ENCODE results near the gene HESX1.

HESX1 gene

DNA sequence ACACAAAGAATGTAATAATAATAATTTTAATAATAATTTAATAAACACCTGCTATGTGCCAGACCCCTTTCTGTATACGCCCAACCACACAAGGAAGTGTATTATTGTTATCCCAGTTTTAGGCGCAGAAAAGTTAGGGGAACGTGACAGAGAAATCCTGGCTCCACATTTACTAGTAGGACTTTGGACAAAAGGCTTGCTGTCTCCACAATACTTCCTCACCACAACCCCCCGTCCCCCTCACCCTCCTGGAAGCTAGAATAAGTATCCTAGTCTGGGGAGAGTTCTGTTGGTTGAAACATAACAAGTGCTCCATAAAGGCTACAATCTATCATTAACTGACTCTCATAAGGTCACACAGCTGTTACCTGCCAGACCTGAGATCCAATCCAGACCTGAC, 34.1 kb downstream of the HESX1 start:
- no peak for DNase-seq

DNA sequence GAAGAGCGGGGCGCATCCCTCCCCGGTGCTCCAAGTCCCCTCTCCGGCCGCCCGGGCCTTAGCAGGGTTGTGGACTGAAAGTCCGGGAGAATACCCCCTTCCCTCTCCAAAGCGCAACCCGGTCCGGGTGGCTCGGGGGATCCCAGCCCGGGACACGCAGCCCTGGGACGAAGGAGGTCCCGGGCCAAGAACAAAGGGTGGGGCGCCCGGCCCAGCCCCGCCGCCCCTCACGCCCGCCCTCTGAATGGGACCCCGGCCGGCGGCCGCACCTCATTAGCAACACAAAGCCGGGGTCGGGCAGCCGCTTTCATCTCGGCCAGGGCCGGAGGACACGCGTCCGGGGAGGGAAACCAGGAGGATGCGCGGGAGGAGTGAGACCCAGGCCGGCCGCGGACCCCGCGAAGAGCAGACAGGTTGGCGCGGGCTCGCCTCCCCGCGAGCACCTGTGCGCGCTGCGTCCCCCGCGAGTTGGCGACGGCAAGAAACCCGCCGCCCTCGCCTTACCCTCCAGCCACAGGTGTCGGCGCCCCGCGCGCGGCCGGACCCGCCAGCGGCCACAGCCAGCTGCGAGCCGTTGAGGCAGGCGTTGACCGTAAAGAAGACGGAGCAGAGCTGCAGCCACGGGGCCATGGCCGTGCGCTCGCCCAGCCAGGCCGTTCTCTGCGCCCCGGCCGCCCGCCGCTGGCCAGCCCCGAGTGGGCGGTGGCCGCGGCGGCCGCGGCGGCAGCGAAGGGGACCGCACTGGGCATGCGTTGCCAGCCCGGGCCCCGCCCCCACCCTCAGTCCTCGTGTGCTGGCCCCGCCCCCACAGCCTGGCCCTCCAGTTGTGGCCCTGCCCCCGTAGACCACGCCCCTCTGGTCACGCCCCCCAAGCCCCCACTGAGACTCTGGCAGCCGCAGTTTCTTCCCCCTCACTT, 34.9 kb downstream of the HESX1 start, which contains the start of gene IL17RD:
IL17RD (minus strand) TSS at position 697 of the 917 bp plus-strand sequence; CDS start at position 630, 67 bp downstream.
- DNase-seq = peak; percentile 39

DNA sequence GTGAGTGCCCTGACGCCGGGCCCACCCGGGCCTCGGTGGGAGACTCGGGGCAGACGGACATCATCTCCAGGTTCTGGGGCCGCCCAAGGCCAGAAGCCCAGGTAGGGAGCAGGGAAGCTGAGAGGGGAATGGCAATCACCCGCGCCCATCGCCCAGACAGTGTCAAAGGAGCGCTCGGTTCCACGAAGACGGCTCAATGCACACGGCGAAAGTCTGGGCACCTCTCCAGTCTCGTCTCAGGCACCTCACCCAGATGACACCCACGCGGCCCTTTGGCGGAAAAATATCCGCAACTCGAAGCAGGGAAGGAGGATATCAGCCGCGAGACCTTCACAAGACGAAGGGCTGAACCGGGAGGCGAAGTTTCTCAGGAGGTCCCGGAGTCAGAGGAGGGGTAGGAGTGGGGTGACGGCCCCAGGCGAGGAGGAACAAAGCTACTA, 35.5 kb downstream of the HESX1 start:
- DNase-seq = no peak

DNA sequence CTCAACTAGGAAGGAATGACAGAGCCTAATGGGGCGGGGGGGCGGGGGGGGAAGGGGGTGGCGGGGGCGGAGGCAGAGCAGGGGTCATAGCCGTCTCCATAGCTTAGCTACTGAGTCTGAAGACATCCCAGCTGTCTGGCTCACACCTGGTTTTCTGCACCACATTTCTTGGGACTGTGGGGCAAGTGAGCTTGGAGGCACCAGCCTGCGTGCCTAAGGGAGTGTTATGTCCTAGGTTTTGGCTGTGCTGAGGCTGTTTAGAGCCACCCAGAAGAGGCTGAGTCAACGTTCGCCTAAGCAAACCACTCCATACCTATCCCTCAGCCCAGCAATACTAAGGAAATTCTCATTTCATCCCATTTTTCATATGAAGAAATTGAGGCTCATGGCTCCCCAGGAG, 36.0 kb downstream of the HESX1 start:
- no peak for DNase-seq

DNA sequence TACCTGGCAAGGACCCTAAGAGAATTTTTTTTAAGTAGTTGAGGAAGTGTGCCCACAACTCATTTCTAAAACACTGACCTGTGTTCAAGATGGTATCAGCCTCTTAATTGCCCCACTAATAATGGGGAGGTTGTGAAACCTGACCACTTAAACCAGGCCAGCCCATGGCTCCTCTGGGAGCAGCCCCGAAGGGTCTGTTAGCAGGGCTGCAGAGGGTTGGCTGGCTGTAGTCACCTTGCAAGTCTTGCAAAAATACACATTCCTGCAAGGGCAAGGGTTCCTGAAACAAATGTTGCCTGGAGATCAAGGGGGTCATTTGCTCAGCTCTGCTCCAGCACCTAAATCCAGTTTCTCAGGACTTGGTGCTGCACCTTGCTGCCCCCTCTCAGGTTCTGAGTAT, 37.9 kb downstream of the HESX1 start:
- DNase-seq = no peak

DNA sequence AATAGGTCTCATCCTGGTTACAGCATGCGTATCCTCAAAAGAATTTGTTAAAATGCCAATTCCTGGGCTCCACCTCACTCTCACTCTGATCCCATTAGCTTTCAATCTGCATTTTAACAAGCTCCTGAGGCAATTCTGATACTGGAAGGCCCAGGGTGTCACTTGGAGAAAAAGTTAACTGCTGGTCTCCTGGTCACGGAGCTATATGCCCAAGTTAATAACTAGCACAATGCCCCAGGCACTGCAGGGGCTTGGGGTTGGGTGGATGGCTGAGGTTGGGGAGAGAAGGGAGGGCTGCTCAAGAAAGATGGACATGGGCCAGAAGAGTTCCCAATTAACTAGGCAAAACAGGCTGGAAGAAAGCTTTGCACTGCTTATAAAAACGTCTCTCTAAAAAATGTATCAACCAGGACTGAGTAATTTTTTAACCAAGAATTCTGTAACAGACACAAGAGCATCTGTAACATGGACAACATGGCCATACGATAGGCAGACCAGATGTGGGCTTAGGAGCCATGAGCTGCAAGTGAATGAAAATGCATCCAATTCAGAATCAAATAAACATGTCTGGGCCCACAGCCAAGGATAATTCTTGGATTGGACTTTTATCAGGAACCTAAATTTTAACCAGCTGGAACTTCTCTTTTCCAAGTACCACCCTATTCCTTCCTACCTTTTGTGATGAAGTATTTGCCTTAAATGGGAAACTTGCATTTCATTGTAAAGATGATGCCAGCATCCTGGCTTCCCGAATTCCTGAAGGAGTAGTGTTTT, 38.8 kb downstream of the HESX1 start:
- DNase-seq = no peak

DNA sequence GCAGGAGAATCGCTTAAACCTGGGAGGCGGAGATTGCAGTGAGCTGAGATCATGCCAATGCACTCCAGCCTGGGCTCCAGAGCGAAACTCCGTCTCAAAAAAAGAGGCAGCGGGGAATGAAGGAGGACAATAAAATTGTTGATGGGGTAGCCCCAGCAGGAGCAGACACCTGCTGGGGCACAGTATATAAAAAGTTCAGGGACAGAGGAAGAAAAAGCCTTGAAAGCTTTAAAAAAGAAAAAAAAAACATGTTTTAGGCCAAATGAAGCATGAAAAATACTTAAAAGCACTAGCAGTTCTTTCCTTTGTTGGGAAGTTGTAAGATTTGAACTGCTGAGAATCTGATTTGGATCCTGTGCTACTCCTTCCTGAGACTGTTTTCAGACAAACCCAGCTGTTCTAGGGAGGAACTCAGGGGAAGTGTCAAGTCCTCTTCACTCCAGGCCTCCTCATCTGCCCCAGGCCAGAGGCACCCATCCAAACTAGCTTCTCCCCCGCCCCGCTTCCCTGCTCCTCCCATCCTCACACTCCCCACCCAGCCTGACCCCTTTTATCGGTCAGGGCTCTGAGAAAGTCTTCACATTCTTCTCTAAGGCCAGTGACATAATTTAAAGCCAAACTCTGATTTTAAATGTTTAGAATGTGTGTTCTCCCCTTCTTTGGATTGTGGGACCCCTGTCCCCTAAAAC, 39.6 kb downstream of the HESX1 start:
- no peak for DNase-seq

DNA sequence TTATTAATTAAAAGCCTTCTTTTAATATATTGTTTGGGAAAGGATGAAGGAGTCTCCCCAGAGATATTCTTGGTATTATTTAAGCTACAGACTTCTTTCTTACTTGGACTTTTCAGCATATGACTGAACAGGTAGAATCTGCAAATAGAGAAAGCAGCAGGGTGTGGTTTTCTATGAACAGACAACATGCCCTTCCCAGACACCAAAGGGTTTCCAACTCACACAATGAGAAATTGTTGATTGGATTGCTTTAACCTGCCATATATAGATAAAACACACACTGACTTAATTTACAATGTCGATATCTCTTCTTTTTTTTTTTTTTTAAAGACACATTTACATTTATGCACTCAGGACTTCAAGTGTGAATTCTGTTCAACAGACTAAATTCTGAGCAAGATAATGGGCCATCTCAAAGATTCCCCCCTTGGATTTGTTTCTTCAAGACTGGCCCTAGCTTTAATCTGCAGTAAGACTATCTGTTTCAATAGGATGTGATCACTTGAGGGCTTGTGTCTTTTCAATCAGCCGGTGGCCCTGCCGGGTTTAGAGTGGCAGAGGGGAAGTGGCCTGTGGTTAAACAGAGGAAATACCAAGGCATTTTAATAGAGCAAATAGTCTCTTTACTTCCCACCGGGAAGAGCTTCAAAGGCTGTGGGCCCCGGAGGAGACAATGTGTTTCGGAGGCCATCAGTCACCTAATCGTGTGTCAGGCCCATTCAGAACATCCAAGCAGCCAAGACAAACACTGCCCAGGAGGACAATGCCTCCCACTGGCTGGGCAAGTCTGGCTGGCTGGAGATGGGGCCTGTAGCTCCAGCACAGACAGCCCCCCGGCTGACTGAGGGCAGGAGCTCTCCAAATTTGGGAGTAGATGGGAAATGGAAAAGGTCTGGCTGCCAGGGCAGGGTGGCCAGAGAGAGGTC, 40.7 kb downstream of the HESX1 start:
- no peak for DNase-seq

DNA sequence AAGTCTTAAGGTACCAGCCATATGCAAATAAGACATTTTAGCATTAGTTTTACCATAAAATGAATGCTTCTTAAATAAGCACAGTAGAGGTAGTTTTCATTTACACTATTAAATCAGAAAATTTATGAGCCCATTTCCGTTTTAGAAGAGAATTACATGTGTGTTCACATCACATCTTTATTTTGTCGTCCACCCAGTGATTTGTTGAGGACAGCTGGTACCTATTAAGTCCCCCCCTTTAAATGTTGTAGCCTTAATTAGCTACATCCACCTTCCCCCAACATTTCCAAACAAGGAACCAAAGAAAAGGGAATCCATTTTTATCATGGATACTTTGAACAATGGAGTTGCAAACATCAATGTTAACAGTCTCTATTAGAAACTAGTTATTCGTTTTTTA, 41.5 kb downstream of the HESX1 start:
- DNase-seq = no peak

DNA sequence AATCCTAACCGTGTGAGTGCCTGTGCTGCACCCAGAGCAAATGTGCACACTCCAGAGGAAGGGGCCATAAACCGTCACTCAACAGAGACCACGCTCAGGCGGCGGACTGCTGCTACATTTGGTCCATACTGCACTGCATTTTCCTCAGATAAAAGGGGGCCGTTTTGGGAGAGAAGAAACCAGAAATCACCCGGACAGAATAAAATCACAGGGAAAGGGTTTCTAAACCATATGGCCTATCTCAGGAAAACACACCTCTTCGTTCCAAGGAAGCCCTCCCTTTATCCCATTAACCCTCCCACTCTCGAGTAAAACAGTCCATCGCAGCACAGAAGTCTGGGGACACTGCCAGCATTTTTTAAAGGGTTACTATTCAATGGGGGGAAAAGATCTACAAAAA, 42.2 kb downstream of the HESX1 start:
- DNase-seq = no peak

DNA sequence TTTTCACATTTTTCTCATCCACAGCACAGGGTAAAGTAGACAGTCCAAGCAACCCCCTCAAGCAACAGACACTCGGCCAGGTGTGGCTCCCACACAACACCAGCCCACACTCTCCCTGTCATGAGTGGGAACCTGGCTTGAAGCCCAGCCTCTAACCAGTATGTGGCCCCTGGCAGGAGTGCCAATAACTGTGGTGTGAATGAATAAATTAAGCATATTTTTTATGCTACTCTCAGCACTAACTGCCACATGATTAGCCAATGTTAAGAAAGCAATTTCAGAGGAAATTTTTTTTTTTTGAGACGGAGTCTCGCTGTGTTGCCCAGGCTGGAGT, 44.5 kb downstream of the HESX1 start:
- DNase-seq = no peak

DNA sequence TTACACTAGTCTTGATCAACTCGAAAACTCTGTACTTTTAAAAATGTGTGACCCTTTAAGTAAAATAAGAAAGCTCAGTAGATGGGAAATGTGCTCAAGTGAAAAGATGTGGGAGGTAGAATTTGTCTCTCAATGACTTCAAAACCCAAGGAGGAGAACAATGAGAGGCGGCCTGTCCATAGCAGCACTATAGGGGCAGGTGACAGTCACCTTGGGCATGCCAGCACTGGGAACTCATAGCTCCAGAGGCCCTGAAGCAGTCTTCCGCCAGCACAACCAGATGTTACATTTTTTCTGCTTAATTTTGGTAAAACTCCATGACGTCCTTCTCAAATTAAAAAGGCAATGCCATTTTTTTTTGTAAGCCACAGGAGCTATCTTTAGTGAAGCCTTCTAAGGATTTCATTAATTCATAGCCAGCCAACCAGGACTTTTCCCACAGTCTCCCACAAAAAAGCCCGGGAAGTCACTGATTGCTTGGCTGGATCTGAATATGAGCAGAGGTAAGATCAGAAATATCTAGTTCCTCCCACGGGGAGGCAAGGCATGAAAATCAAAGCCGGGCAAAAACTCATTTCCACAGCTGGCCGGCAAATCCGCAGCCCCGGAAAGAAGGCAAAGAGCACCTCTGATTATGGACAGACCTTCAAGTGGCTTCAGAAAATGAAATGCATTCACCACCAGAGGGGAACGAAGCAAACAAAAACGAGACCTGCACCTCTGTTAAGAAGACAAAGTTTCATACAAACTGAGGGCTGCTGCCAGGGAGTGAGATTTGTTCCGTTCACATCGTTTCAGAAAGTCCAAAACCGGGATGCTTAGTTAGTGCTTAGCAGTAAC, 45.1 kb downstream of the HESX1 start:
- no peak for DNase-seq

DNA sequence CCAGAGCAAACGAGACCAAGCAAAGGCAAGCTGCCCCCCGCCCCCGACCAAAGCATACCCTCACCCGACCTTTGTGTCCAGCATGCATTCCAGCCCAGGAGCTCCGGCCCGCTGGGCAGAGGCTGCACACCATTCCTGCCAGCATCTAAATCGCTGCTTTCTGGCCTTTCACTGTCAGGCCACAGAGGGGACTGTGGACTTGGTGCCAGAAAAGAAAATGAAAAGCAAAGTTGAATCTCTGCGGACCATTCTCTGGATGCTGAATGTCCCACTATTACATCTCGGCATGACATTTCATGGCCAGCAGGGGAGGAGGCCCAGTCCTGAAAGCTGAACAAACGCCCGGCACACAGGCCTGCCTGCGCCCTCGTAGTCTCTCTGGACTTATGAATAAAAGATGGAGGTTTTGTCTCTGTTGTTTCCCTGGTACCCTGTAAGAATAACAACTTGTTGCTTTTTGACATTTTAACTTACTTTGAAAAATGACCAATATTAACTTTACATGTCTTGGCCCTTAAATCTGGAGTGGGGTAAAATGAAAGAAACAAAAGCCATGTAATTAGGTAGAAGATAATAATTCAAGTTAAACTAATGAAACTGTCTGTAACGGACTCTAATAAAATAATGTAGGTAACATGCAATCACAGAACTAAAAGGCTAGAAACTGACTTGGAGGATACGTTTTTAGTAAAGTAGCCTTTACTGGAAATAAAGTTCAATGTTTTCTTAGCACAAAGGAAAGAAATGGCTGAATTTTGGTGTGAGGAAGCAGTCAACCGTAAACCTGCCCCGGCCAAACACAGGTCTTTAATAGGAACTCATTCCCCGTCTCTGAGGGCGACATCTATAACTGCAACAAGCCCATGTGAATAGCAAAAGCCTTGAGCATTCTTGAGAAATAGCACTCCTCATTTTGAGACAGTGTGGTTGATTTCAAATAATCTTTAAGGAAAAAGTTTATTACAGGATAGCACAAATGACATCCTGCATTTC, 47.3 kb downstream of the HESX1 start:
- no peak for DNase-seq

DNA sequence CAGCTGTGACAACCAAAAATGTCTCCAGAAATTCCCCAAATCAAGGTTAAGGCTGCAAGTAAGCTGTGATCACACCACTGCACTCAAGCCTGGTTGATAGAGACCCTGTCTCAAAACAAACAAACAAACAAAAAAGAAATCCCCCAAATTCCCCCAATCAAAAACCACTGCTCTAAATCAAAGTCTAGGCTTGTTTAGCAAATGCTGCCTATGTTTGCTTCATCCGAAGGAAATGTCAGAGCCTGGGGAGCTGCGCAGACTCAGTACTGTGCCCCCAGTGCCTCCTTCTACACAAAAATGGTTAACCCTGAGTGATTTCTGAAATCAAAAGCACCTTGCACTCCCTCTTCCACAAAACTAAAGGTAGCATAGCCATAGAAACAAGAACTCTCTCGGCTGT, 48.0 kb downstream of the HESX1 start:
- DNase-seq = no peak

DNA sequence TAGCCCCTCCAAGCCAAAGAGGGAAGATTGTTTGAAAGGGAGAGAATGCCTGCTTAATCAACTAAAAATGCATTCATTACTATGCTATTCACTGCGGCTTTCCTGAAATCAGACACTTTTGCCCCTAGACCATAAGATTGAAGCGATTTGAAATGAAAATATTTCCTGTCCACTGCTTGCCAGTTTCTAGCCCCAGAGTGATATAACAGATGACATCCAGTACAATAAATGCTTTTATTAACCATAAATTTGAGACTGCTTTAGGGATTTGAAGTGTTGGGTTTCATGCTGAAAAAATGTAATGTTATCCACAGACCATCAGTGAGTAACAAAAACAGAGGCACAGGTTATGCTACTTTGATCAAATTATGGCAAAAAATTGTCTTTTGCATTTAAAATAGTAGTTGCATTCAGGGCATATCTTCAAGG, 48.7 kb downstream of the HESX1 start:
- DNase-seq = no peak

DNA sequence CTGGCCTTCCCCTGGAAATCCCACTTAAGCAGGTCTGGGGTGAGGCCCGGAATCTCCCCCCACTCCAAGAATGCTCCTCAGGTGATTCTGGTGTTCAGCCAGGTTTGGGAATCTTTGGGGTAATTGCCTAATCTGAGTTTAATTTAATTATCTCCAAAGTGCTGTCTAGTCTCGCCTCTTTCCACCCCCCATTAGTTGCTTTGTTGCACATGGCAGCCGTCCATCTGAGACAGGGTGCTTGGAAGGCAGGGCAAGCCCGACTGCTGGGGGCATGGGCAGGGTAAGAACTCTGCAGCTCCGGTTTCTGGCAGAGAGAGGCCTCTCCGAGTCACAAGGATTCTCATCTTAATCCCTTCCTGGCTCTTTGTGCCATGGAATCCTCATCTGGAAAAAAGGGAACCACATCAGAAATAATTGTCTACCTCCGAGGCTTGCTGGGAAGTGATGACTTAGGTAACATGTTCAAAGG, 49.6 kb downstream of the HESX1 start:
- DNase-seq = no peak
